ENCODE results near the gene NDUFB4. TPM values are rescaled to one million over a fixed set of nuclear protein-coding genes. Genes with fewer than 3 reads are reported as not detected.

The NDUFB4 gene
- total RNA-seq, 1 donor from 2014 or later = 119 TPM

DNA sequence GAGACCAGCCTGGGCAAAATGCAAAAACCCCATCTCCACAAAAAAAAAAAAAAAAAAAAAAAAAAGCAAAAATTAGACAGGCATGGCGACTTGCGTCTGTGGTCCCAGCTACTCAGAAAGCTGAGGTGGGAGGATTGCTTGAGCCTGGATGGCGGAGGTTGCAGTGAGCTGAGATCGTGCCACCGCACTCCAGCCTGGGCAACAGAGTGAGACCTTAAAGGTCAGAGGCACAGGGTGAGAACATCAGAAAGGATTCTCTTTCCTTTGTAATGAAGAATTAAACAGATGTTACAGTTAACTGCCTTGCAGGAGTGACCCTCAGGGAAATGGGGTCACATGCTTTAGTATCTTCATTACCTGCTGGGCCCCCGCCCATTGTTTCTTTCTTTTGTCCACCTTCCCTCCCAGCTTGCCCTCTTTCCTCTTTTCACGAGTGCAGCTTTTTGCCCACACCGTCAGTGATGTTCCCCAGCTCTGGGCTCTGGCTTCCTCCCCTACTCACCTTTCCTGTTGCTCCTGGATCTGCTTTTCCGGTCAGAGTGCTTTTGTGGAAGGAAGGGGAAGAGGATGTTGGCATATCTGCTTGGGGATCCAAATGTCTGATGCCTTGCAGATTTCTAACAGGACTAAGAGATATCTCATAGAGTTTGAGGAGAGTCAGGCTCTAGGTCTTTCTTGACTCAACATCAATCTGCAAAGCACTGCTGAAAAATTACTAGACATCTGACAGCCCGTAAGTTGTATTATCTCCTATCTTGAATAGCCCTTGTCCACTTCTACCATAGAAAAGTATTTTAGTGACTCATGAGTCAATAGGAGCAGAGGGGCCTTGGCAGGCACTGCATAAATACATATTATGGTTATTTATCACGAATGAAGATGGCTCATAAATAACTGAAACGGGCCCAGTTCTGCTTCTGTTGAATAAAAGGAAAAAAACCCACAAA, 35.6 kb upstream of the NDUFB4 start:
- Mint-ChIP-seq H3K9me3 (ENCODE audit: unreplicated experiment) (peaks cover 13% of the 10 kb centered on the region), H3K4me1 (ENCODE audit: low read depth, unreplicated experiment) (peaks cover 30% of the 10 kb centered on the region), H3K27ac (ENCODE audit: unreplicated experiment) (peak overlapping the region; percentile 95), H3K4me3 (ENCODE audit: unreplicated experiment) (peak overlapping the region; percentile 75), H3K36me3 (ENCODE audit: unreplicated experiment) (no peaks in the 10 kb centered on the region), H3K27me3 (ENCODE audit: unreplicated experiment) (peaks cover 17% of the 10 kb centered on the region)
- TF ChIP-seq, protein P1, sequence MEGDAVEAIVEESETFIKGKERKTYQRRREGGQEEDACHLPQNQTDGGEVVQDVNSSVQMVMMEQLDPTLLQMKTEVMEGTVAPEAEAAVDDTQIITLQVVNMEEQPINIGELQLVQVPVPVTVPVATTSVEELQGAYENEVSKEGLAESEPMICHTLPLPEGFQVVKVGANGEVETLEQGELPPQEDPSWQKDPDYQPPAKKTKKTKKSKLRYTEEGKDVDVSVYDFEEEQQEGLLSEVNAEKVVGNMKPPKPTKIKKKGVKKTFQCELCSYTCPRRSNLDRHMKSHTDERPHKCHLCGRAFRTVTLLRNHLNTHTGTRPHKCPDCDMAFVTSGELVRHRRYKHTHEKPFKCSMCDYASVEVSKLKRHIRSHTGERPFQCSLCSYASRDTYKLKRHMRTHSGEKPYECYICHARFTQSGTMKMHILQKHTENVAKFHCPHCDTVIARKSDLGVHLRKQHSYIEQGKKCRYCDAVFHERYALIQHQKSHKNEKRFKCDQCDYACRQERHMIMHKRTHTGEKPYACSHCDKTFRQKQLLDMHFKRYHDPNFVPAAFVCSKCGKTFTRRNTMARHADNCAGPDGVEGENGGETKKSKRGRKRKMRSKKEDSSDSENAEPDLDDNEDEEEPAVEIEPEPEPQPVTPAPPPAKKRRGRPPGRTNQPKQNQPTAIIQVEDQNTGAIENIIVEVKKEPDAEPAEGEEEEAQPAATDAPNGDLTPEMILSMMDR (IDR thresholded peaks at IDR 0.05; ENCODE audit: partially characterized antibody, unreplicated experiment) = no peak
- DNase-seq = no peak

DNA sequence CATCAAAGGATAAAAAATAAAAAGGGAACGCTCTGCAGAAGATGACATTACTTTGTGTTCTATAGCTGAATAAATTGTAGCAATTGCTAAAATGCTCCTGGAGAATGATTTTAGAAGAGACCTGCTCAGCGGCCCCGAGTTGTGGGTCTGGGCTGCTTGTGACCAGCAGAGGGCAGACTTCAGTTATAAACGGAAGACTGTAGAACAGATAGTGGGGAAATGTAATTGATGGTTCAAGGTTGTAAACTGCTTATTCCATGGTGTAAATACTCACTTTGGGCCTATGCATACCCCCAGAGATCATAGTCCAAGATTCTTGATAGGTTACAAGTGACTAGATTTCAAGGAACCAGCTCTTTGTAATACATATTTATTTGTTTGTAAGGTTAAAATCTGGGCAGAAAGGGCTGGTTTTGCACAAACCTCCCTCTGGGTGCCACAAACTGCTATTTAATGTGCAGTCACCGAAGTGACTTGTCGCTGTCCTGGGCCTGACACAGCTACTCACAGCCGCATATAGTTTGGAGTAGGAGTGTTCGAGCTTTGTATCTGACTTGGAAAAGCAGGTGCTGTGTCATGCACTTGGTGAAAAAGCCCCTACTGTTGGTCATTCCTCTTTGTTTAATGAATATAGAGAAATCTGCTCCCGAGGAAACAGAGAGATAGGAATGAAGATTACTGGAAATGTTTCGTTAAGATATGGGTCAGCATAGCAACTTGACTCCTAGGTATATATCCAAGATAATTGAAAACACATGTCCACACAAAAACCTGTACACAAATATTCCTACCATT, 34.7 kb upstream of the NDUFB4 start:
- peak; percentile 82 for DNase-seq
- Mint-ChIP-seq H3K36me3 (ENCODE audit: unreplicated experiment) (no peaks in the 10 kb centered on the region), H3K27ac (ENCODE audit: unreplicated experiment) (peak overlapping the region; percentile 95), H3K4me3 (ENCODE audit: unreplicated experiment) (peak overlapping the region; percentile 75), H3K4me1 (ENCODE audit: low read depth, unreplicated experiment) (peaks cover 32% of the 10 kb centered on the region), H3K9me3 (ENCODE audit: unreplicated experiment) (peaks cover 13% of the 10 kb centered on the region), H3K27me3 (ENCODE audit: unreplicated experiment) (peaks cover 17% of the 10 kb centered on the region)
- TF ChIP-seq, protein P1 (IDR thresholded peaks at IDR 0.05; ENCODE audit: partially characterized antibody, unreplicated experiment) = peak; percentile 87

GRCh38 chr3:120563356-120564022, 32.6 kb upstream of the NDUFB4 start:
- TF ChIP-seq, protein P1 (IDR thresholded peaks at IDR 0.05; ENCODE audit: partially characterized antibody, unreplicated experiment) = no peak
- no peak for DNase-seq
- Mint-ChIP-seq H3K4me3 (ENCODE audit: unreplicated experiment) (no peak overlapping the region), H3K4me1 (ENCODE audit: low read depth, unreplicated experiment) (peaks cover 32% of the 10 kb centered on the region), H3K9me3 (ENCODE audit: unreplicated experiment) (peaks cover 11% of the 10 kb centered on the region), H3K27ac (ENCODE audit: unreplicated experiment) (no peak overlapping the region), H3K36me3 (ENCODE audit: unreplicated experiment) (no peaks in the 10 kb centered on the region), H3K27me3 (ENCODE audit: unreplicated experiment) (peaks cover 13% of the 10 kb centered on the region)

DNA sequence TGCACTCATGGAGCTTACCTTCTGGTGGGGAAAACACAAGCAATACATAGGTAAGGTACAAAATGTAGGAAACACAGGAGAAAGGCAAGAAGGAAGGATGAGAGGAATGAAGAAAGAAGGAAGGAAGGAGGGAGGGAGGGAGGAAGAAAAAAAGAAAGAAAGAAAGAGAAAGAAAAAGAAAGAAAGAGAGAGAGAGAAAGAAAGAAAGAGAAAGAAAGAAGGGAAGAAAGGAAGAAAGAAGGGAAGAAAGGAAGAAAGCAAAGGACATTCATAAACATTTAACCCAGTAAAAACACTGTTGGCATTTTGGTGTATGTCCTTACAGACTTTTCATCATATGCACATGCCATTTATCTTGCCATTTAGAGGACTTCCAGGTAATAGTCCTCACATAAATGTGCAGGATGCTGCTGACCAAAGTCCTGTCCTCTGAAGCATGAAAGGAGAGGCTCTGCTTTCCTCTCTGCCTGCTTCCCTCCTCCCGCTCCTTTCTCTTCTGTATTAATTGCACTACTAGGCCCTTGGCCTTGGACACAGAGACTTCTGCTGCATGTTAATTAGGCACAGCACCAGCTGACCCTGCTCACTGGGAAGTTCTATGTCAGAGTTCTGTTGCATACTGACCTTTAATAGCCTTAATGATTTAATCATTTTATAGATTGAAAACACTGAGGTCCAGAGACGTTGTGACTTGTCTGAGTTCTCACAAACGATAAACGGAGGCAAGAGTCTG, 29.7 kb upstream of the NDUFB4 start:
- no peak overlapping the region for H3K27ac Mint-ChIP-seq (ENCODE audit: unreplicated experiment)
- no peak for DNase-seq
- TF ChIP-seq, protein P1 (IDR thresholded peaks at IDR 0.05; ENCODE audit: partially characterized antibody, unreplicated experiment) = no peak
- peaks cover 22% of the 10 kb centered on the region for H3K4me1 Mint-ChIP-seq (ENCODE audit: low read depth, unreplicated experiment)
- no peaks in the 10 kb centered on the region for H3K36me3 Mint-ChIP-seq (ENCODE audit: unreplicated experiment)
- no peaks in the 10 kb centered on the region for H3K9me3 Mint-ChIP-seq (ENCODE audit: unreplicated experiment)
- H3K27me3 Mint-ChIP-seq (ENCODE audit: unreplicated experiment) = peaks cover 3% of the 10 kb centered on the region
- H3K4me3 Mint-ChIP-seq (ENCODE audit: unreplicated experiment) = no peak overlapping the region
